HG02759 (cell line): ENCODE measurements around the gene ZPLD1.

ENCODE experiments used
- ATAC-seq: cut with Tn5 transposase; IDR thresholded peaks from one replicate; pipeline ENCODE4 v1.9.1; 2021; ENCODE audit warnings: mild to moderate bottlenecking, moderate library complexity; ENCODE audit not compliant: unreplicated experiment

The ZPLD1 gene

GRCh38 chr3:102434715-102435114, at the start of gene ZPLD1:
ZPLD1 (plus strand) TSS chr3:102435015; CDS start chr3:102438488, 3,473 bp downstream.
- ATAC-seq, result no peak

GRCh38 chr3:102390171-102390864, 44.5 kb upstream of the ZPLD1 start:
- ATAC-seq, result no peak

- no peak for ATAC-seq
Measured at GRCh38 chr3:102390916-102391315, 43.9 kb upstream of the ZPLD1 start.

- no peak for ATAC-seq
Measured at GRCh38 chr3:102391491-102391890, 43.3 kb upstream of the ZPLD1 start.

GRCh38 chr3:102394517-102394916, 40.3 kb upstream of the ZPLD1 start:
- no peak for ATAC-seq

GRCh38 chr3:102398176-102398575, 36.6 kb upstream of the ZPLD1 start:
- ATAC-seq, result no peak

GRCh38 chr3:102398666-102399065, 36.1 kb upstream of the ZPLD1 start:
- ATAC-seq, result no peak

- ATAC-seq, result no peak
Measured at GRCh38 chr3:102400142-102400541, 34.7 kb upstream of the ZPLD1 start.

GRCh38 chr3:102400766-102401165, 34.0 kb upstream of the ZPLD1 start:
- ATAC-seq, result no peak

- ATAC-seq, result no peak
Measured at GRCh38 chr3:102410616-102411015, 24.2 kb upstream of the ZPLD1 start.

GRCh38 chr3:102415553-102415952, 19.3 kb upstream of the ZPLD1 start:
- peak; percentile 59 for ATAC-seq

- no peak for ATAC-seq
Measured at GRCh38 chr3:102419786-102420185, 15.0 kb upstream of the ZPLD1 start.

GRCh38 chr3:102441832-102442231, 7.0 kb downstream of the ZPLD1 start:
- ATAC-seq, result no peak

GRCh38 chr3:102443021-102443420, 8.2 kb downstream of the ZPLD1 start:
- no peak for ATAC-seq

GRCh38 chr3:102444101-102444500, 9.3 kb downstream of the ZPLD1 start:
- no peak for ATAC-seq

GRCh38 chr3:102447272-102447671, 12.5 kb downstream of the ZPLD1 start:
- no peak for ATAC-seq

GRCh38 chr3:102449341-102449740, 14.5 kb downstream of the ZPLD1 start:
- ATAC-seq, result no peak

- no peak for ATAC-seq
Measured at GRCh38 chr3:102449930-102450329, 15.1 kb downstream of the ZPLD1 start.

- no peak for ATAC-seq
Measured at GRCh38 chr3:102450976-102451375, 16.2 kb downstream of the ZPLD1 start.

GRCh38 chr3:102451543-102451942, 16.7 kb downstream of the ZPLD1 start:
- no peak for ATAC-seq

GRCh38 chr3:102454181-102454580, 19.4 kb downstream of the ZPLD1 start:
- ATAC-seq, result no peak

- no peak for ATAC-seq
Measured at GRCh38 chr3:102457644-102458043, 22.8 kb downstream of the ZPLD1 start.

- ATAC-seq, result no peak
Measured at GRCh38 chr3:102460579-102460978, 25.8 kb downstream of the ZPLD1 start.
